Stimulated activated CD4-positive, alpha-beta T cell treated with anti-CD3 and anti-CD28 coated beads, Interleukin-4, amount 100 ng/mL, for 4 hours (primary cell): Measurements from ENCODE around the gene SPAG17.
A peak's percentile ranks its signal among the peaks of the same experiment; 100 is the strongest.
"Not testable (repeated sequence)": the region's sequence is repeated elsewhere in the genome, so short reads cannot be mapped to it uniquely, and the experiment has no call there.

Source experiments
- DNase-seq, 2 experiments: peaks; one replicate each; pipeline ENCODE4 v3.0.0-alpha.2; 2020

Gene SPAG17

DNA sequence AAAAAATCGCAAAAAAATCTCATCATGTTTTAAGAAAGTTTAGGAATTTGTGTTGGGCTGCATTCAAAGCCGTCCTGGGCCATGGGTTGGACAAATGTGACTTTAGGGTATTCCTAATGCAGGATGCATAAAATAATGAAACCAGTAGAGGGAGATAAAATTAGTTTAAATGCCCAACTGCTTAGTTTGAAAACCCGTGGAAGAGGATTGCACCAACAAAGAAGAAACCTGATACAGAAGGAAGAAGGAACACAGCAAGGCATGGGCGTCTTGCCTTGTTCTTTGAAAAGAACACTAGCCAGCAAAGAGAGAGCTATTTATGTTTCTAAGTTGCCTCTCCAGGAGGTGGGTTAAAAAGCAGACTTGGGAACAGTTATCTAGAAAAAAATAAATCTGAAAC is 217.6 kb downstream of the SPAG17 start:
- DNase-seq = no peak

DNA sequence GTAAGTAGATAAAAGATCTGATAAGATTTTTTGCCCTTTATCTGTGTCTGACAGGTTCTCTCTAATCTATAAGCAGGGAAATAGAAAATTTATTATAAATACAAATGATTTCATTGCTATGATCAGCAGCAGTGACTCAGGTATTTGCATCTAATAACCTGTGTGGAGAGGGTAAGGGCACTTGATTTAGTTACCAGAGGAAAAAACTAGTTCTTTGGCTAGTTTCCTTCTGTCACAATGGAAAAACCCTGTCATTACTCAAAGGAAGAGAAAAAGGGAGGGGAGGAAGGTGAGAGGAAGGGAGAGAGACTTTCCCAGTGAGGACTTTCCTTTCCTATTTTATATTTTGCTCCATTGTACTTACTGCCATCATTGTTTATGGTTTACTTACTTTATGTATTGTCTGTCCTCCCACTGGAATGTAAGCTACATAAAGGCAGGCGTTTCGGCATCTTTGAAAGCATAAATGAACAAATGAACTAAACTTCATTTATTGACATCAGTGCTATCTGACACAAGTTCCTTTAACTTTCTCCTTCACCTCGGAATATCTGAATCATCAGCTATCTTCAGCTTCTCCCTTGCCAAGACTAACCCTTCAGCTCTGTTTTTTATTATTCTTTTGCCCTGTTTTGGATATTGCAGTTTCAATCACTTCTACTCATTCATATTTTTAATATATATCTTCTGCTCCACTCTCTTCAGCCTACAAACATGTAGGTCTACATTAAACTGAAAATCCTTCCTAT is 220.6 kb downstream of the SPAG17 start:
- no peak for DNase-seq

DNA sequence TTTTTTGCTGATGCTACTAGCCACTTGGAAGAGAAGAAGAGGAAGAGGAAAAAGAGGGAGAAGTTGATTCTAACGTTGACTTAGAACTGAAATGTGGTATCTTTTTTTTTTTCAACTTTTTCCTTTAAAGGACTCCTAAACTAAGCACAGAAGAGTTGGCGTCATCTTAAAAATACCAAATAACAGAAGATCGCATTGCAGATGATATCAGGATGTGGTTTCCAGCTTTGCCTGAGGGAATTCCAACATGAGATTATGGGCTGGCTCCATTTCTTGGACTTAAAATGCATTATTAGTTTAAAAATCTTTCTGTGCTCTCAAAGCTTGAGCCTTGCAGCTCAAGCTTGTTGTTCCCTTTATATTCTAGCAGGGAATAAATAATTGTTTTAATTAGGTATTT is 225.7 kb downstream of the SPAG17 start:
- no peak for DNase-seq

DNA sequence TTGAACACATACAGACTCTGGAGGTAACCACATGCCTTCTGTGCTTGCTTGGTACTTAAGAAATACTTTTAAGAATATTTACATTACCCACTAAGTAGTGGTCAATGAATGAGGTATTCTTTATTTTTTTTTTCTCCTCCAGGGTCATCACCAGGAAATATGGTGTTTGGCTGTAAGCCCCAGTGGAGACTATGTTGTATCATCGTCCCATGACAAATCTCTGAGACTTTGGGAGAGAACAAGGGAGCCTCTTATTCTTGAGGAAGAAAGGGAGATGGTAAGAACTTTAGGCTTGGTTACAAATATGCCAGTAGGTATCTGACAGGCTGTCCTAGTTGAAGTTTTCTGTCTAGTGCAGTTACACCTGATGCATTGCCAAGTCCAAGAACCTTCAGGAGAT is 232.6 kb downstream of the SPAG17 start:
- DNase-seq = no peak

DNA sequence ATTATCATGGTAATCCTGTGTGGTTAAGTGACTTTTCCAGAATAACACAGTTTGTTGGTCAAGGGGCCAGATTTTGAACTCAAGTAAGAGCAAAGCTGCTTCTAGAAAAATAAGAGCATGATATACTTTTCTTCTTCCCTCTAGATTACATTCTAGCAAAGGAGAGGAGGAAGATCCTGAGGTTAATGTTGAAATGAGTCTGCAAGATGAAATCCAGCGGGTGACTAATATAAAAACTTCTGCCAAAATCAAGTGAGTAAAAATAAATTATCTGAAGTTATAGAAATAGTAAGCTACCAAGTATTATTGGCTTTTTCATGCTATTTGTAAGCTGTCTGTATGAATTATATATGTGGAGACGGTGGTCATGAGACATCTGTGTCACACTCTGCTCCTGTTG is 242.7 kb downstream of the SPAG17 start:
- DNase-seq = no peak

DNA sequence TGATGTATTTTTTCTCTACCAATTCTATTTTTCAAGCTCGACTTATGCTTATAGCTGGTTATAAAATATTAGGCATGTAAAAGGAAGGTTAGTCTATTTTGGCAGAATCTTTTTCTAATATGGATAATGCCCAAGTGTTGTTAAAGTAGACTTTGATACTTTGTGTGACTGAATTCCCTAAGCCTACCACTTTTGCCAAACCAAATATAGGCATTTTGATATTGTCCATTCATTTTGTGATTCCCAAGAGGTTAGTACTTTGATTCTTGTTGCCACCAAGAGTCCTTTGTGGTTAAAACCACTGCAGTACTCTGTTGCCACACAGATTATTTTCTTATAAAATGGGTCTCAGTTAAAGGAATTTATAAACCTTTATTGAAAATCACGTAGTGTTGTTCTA is 251.3 kb downstream of the SPAG17 start:
- no peak for DNase-seq

DNA sequence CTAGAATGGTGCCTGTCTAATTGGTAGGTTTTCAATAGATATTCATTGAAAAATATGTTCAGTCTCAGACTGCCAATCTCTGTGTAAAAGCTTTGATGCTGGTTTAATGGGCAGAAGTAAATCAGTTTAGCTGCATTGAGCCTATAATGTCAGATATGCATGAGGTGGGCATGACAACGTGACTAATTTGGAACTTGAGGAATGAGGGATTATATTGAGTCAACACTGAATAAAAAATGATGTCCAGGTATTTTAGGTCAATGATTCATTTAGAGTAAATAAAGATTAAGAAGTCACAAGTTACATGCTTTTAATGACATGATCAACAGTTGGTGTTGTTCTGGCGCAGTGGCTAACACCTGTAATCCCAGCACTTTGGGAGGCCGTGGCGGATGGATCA is 252.5 kb downstream of the SPAG17 start:
- DNase-seq = no peak

DNA sequence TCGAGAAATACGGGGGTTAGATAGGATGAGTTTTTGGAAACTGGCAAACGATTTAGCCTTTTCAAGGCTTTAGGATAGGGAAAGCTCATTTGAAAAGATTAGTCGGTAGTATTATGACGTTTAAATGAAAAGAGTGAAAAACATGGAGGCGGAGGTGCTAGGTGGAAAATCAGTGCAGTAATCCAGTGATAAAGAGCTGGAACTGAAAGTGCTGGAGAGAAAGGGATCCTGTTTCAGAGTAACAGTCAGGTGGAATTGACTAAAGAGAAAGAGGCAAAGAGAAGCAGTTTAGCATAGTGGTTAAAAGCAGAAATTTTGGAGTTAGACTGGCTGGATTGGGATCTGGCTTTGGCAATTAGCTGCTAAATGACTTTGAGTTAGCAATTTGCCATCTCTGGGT is 254.5 kb downstream of the SPAG17 start:
- no peak for DNase-seq

DNA sequence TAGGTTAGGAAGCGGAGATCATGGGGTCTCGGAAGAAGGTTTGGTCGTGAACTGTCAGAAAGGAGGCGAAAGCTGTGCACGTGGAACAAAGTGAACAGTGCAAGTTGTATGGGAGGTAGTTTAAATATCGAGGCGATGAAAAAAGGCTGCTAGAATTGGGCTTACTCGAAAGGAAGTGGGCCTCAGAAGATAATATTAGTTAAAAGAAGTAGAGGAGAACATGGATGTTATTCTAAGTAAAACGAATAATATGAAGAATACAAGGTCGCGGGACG is 254.9 kb downstream of the SPAG17 start:
- DNase-seq = no peak

DNA sequence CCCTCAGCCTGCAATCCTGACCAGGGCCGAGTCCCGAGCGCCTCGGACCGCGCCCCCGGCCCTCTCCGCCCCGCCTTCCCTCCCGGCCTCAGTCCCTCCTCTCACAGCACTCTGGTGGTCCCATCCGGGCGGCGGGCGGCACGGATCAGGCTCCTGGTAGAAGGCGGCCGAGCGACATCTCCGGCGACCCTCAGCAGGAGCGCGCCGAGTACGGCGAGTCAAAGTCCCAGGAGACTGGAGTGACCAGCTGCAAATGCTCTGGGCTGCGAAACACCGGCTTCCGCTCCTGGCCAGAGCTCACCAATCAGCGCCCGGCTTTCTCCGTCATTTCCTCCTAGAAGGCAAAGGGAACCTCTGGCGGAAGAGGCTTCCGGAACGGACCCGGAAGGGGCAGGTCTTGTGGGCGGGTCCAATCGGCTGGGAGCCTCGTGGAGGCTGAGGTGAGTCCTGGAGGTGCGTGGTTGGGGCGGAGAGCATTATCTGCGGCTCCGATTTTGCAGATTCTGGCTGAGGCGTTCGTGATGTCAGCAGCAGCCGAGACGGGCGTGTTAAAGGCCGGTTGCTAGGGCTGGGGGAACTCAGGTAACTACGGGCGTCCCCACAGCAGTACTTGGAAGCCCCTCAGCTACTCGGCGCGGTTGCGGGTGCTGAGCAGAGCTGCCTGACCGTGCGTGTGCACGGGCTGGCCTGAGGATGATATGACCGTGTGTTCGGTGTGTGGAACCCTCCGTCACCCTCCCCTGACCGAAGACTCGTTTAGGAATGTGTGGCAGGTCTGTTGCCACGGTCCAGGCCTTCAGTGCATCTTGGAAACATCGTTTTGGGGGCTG is 255.5 kb downstream of the SPAG17 start, which contains the start of the genes GDAP2 and WDR3:
Gene GDAP2 (minus strand): TSS at position 279 of the 830 bp plus-strand sequence. CDS start 9,264 bp downstream, outside the sequence.
Gene WDR3 (plus strand): TSS at position 397 of the 830 bp plus-strand sequence. CDS start 3,581 bp downstream, outside the sequence.
- DNase-seq = peak; percentile 90 to 96

DNA sequence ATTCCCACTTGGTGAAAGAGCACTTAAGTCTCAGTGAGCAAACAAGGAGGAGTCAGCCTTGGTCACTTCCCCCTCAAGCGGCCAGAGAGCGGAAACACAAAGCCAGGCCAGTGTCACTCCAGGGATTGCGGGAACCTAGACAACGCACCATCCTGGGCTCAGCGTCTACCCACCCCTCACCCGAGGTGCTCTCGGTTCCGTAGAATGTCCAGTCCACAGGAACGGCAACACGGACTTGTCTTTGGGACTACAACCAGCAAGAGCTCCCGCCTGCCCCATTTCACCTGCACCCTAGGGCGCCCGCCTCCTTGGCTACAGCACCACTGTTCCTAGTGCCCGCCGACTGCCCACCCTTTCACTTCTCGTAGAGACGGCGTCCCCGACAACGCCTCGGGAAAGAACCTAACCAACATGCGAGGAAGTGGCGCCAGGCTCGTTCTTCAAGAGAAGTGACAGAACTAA is 256.1 kb downstream of the SPAG17 start:
- peak in 1 of 2 experiments; percentile 15 for DNase-seq

DNA sequence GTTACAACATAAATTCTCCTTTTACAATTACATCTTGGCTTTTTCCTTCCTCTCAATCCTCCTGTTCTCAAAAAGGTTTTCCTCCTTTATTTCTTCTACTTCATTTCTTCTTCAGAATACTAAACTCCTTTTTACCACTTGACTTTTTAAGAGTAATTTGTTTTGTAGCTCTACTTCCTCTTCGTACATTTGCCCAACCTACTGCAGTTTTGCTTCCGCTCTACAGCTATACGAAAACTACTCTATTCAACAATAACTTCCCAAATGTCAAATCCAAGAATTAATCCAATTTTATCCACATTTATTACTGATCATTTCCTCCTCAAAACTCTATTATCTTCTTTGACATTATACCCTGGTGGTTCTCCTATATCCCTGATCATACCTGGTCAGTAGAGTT is 259.0 kb downstream of the SPAG17 start:
- DNase-seq = no peak

DNA sequence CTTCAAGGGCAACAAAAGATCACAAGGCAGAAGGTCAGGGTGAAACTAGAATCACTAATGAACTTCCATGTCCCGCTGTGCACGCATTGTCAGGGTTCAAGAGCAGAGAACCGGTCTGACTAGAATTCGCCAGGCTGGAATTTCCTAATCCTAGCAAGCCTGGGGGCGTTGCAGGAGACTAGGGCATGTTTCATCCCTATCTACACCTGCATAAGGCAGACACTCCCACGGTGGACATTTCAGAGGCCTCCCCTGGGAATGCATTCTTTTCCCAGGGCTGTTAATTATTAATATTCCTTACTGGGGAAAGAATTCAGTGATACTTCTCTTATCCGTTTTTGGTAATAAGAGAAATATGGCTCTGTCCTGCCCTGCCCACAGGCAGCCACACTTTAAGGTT is 262.3 kb downstream of the SPAG17 start:
- not testable (repeated sequence) for DNase-seq

DNA sequence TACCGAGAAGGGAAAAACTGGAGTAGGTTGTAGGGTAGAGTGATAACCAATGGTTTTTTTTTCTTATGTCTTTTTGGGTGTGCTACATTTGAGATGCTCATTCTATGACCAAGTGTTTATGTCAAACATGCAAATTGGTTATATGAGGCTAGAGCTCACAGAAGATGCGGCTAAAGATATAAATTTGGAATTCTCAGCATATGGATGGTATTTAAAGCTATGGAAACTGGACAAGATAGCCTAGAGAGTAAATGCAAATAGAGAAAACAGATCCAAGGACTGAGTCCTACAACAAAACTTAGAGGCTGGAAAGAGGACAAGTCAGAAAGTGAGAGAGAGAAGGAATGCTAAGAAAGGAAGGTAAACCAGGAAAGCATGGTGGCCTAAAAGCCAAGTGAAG is 263.0 kb downstream of the SPAG17 start:
- DNase-seq = no peak

DNA sequence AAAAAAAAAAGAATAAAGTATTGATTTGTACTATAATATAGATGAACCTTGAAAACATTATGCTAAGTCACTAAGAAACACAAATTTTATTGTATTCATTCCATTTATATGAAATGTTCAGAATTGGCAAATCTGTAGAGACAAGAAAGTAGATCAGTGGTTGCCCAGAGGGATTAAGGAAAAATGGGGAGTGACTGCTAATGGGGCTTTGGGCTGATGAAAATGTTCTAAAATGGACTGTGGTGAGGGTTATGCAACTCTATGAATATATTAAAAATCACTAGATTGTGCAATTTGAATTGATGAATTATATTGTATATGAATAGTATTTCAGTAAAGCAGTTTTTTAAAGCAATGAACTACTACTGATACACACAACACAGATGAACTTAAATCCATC is 265.7 kb downstream of the SPAG17 start:
- DNase-seq = no peak

DNA sequence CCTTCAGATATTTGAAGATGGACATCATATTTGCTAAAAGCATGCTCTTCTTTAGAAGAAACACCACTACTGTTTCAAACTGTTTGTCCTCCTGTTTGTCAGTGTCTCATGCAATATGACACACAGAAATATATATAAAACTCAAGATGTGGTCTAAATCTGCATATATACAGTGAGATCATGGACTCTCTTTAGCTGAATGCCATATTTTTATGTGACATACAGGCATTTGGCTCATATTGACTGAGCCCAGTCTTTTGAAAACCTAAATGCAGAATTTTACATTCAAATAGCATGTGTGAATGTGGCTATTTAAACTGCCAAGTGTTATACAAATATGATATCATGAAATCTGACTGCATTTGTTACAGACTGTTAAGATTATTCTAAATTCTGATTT is 274.0 kb downstream of the SPAG17 start:
- no peak for DNase-seq

DNA sequence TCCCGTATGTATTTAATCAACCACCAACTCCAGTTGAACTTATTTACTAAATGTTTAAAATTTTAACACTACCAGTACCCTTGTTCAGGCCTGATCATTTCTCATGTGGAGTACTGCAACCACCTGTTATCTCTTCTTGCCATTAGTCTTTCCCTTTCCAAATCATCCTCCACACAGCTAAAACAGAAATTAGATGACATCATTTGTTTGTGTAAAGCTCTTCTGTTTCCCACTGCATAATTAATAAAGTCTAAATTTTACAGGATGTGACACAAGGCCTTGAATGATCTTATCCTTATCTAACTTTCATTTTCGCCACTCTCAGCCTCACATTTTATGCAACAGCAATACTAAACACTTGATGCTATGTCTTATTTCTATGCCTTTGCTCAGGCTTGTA is 280.0 kb downstream of the SPAG17 start:
- DNase-seq = no peak

DNA sequence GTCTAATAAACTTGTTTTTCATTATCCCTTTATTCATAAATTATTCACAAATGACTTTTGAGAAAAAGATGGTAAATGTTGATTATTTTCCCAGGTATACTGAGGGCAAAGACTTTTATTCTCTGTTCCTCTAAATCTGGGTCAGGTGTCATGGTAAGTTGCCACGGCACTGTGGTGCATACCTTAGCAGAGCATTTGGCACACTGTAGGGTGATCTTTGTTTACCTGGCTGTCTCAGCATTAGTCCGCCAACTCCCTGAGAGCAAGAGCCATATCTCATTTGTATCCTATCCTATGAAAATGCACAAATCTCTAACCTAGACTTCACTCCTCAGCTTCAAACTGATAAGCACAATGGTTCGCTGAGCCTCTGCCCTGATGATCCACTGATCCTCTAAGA is 280.5 kb downstream of the SPAG17 start:
- no peak for DNase-seq
